Measurements from ENCODE around the gene BTBD16.

BTBD16 gene

DNA sequence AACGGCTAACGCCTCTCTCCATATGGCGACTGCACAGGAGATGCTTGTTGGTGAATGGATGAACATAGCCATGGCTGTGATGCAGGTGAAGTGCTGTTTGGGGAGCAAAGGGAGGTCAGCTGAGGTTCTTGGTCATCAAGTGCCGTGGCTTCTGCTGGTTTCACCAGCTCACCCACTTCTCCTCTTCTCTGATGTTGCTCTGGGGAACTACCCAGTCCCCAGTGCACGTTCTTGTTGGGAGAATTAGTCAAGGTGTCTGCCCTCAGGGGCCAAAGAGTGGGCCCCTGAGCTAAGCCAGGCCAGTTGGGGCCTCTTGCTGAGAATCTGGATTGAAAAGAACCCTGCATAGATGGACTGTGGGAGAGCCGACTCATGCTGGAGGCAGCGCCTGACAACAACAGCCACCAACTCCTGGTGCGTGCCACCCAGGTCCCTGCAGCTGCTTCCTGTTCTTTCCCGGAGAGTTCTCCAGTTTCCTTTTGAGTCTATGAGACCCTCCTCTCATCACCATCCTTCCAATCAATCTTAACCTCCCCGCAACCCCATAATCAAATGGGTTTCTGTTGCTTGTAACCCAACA lies 3.0 kb downstream of the BTBD16 start:
- DNase-seq (ENCODE audit: low spot score): no peak

DNA sequence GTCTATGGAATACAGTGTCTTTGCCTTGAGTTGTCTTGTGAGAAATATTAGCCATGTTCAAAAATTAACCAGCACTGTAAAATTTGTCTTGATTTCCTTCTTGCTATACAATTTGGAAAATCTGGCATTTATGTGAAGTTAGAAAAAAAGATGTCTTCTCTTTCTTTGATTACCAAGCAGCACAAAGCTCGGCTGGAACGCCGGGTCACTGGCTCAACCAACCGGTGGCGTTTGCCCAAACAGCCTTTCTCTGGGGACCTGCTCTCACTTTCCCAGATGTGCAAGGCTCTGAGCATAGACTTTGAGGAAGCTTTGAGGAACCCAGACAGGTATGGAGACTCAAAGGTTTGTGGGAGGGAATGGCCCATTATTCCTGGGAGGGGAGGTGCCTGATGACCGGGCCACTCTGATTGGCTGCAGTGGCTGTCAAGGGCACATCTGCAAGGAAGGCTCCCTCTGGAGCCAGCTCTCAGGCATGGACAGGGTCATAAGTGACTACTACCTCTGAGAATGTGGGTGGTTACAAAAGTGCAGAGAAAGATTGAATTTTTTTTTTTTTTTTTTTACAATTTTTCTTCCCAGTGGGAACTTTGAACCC lies 5.6 kb downstream of the BTBD16 start:
- DNase-seq (ENCODE audit: low spot score): no peak

DNA sequence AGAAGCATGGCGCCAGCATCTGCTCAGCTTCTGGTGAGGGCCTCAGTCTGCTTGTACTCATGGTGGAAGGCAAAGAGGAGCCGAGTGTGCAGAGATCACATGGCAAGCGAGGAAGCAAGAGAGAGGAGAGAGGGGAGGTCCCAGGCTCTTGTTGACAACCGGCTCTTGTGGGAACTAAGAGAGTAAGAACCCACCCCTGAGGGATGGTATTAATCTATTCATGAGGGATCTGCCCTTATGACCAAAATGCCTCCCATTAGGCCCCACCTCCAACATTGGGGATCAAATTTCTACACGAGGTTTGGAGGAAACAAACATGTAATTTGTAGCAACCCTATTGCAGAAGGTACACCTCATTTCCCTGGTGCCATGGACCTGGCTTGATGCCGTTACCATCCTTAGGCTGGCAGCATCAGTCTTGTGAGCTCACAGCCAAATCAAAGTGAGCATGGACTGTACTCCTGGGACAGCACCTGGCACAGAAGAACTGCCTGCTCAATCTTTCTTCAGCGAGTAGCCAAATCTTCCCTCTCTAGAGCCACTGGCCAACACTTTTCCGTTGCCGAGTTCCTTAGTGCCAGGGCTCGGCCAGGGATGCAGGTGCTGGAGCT lies 6.5 kb downstream of the BTBD16 start:
- DNase-seq (ENCODE audit: low spot score): no peak

DNA sequence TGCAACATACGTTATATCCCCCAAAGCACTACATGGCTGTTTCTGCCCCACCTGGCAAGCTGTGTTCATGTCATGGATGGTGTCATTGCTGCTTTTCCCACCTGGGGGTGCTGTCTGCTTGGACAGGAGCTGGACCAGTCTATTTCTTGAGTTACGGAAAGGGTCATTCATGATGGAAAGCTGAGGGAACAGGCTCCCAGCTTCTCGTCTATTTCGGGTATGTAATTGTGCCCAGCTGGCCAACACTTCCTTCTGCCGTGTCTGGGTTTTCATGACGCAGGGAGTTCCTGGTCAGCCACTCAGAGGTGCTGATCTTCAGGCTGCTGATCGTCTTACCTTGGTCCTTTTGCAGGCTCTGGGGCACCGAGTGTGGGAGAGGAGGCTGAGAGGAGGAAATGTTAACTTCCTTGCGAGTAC lies 8.6 kb downstream of the BTBD16 start:
- no peak for DNase-seq (ENCODE audit: low spot score)

DNA sequence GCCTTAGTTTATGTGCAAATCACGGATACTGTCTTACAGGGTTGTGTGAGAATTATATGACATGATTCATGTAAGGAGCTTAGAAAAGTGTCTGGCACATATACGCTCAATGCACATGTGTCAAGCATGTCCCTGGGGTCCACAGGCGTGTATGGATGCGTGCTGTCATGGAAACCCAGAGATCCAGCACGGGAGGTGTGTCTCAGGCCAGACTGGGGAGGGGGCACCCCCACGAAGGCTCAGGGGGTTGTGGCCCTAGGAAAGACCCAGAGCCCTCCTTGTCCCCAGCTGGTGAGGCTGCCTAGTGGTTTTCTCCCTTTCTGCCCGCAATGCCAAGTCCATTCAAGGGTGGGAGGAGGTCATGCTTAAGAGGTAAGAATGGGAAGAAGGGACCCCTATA lies 9.1 kb downstream of the BTBD16 start:
- DNase-seq (ENCODE audit: low spot score): no peak

DNA sequence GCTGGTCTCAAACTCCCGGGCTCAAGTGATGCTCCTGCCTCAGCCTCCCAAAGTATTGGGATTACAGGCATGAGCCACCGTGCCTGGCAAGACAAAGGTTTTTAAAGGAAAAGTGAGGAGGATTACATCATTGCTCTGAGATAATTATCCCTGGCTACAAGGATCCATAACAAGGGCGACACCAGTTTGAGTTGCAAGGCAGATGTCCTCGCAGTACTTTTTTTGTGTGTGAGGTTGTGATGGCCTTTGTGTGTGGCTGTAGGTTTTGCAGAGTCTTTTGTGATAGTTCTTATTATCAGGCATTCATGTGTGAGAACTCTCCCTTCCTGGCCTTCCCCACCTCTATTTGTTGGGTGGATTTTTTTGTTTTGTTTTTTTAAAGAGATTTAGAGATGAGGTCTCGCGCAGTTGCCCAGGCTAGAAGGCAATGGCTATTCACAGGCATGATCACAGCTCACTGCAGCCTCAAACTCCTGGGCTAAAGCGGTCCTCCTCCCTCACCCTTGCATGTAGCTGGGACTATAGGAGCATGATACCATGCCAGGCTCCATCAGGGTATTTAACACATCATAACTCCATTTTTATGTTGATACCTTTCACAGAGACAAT lies 10.0 kb downstream of the BTBD16 start:
- no peak for DNase-seq (ENCODE audit: low spot score)

DNA sequence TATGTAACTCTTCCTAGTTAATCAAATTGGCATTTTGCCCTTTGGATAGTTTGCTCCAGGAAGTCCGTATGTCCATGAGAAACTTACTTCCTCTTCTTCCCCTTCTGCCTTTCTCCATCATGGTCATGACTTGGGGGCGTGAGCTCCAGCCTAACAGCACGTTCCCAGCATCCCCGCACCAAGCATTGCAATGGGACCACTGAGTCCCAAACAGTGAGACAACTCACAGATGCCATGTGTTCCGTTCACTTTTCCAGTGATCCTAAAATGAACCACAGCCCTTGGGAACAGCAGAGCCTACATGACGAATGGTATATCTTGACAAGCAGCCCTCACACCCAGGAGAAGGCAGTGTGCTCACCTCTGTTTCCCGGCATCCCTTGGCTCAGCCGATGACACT lies 10.7 kb downstream of the BTBD16 start:
- no peak for DNase-seq (ENCODE audit: low spot score)

DNA sequence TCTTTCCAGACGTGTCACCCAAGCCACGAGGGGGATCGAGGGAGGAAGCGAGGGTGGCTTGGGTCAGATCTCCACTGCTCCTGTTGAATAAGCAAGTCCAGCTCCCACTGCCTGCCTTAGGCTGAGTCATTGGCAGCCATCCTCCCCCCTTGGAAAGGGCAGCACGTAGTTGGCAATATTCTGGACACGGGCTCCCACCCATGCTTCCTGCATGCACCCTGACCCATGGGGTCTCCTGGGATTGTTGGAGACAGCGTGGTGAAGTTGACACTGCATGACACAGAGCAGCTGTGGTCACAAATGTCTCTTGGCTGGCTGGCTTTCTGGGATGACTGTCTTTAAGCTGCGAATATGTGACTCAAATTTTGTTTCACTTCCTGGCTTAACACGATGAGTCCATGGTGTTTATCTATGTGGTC lies 11.2 kb downstream of the BTBD16 start:
- no peak for DNase-seq (ENCODE audit: low spot score)

DNA sequence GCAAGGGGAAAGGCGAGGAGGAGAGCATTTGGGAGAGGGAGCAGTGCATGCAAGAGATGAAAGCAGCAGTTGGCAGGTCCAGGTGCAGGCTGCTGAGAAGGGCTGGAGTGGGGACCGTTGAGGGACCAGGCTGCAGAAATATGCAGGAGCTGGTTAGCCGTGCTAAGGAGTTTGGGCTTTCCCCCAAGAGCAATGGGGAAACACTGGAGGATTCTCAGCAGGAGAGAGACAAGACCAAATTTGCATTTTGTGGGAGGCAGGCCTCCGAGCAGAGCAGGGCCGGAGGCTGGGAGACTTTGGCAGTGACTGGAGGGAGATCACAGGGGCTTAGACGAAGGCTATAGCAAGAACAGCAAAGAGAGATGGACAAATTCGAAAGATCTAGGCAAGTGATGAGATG lies 11.8 kb downstream of the BTBD16 start:
- no peak for DNase-seq (ENCODE audit: low spot score)

DNA sequence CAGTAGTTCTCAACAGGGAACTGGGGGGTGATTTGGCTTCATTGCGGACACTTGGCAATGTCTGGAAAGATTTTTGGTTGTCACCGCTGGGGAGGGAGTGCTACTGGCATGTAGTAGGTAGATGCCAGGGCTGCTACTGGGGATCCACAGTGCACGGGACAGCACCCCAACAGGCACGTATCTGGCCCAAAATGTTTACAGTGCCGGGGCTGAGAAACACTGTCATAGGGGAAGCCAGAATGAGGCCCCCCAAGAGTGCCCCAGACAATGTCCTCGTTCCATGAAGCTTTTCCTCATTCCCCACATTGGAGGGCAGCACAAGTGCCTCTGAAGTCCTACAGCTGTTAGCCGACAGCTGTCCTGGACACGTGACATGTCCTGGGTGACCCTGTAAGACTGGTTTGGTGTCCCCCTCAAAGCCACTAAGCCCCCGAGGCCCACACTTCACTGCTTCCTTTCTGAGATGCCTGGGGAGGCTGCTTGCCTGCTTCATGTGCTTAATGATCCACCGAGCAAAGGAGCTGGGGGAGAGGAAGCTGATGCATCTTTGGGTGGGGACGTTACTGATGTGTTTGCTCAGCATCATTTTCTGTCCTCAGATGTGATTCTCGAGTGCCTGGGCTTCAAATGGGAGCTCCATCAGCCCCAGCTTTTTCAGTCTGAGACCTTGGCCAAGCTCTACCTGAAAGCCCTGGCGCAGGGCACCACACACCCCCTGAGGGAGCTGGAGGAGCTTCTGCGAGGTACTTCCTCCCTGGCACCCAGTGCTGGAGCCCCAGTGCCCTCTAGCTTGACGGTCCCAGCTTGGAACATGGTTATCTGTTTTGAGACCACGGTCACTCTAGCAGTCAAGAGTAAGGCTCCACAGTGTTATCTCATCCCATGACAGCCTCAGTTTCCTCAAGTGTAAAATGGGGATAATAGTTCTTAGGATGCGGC lies 14.7 kb downstream of the BTBD16 start:
- no peak for DNase-seq (ENCODE audit: low spot score)

DNA sequence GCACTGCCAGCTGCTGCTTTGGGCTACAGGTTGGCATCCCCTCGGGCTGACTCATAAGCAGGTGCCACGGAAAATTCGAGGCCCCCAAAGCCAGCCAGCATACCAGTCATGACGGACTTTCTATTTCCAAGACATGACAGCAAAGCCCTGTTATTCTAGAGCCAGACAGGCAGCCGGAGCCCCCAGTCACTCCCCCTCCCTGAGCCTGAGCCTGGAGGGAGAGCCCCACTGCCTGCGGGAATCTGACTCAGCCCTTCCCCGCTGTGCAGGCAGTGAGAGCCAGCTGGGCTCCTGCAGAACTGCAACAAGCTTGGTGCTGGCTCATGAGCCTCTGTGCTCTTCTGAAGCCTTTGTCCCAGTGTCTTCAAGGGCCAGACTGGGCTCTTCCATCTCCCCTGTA lies 15.8 kb downstream of the BTBD16 start:
- no peak for DNase-seq (ENCODE audit: low spot score)

DNA sequence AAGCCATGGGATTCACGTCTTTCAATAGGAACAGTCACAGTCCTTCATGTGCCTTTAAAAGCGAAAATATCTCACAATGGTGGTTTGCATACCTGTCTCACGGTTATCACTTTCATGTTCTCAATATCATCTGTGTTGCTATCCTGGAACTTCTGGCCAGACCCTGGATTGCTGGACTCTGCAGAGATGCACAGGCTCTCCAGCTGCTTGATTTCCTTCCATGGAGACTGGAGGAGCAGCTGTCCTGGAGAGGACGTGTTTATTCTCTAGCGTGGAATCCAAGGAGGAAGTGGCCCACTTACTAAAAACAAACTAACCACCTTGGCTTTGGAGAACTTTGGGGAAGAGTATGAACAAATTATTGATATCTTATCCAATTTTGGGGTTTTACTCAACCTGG lies 16.5 kb downstream of the BTBD16 start:
- no peak for DNase-seq (ENCODE audit: low spot score)

DNA sequence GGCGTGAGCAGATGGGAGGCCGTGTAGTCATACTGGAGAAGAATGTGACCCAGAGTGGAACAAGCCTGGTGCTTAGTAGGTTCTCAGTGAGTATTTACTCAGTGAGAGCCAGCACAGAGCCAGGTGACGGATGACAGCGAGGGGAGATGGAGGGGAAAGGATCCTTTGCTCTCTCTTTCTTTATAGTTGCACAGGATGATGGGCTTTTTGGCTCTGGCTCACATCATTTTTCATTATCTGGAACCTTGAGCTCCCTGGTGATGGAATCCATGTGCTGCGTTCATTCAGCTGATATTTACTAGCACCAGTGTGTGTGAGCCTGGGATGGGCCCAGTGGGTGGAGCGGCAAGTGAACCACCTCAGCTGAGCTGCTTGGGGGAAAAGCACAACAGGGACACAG lies 17.2 kb downstream of the BTBD16 start:
- DNase-seq (ENCODE audit: low spot score): no peak

DNA sequence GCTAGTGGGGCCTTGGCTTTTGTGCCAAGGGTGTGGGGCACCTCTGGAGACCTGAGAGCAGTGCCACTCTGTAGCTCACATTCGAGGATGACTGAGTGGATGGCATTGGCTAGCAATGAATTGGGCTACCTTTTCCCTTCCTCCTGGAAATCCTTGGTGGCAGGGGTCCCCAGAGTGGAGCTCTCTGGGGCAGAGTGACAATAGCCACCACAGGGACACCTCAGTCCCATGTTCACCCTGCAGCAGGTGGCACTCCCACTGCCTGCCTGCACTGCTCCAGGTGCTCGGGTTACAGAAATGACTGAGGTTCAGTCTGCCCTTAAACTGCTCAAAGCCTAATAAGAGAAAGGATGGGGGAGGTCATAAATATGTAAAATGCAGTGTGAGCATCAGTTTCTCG lies 17.8 kb downstream of the BTBD16 start:
- DNase-seq (ENCODE audit: low spot score): no peak

DNA sequence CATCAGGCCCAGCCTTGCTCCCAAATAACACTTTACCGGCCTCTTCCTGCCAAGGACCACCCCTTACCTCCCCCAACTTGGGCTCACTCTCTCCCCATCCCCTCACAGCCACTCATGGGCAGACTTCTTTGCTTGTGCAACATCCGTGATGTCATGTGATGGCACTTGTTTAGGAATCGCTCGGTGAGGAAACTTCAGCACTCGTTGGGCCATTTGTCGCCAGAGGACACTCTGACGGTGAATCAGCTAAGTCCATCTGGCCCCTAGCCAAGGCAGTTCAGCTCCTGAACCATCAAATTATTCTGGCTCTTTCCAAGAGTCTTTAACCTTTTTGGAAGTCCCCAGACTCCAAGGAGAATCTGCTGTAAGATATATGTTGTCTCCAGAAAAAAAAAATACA lies 19.2 kb downstream of the BTBD16 start:
- no peak for DNase-seq (ENCODE audit: low spot score)

DNA sequence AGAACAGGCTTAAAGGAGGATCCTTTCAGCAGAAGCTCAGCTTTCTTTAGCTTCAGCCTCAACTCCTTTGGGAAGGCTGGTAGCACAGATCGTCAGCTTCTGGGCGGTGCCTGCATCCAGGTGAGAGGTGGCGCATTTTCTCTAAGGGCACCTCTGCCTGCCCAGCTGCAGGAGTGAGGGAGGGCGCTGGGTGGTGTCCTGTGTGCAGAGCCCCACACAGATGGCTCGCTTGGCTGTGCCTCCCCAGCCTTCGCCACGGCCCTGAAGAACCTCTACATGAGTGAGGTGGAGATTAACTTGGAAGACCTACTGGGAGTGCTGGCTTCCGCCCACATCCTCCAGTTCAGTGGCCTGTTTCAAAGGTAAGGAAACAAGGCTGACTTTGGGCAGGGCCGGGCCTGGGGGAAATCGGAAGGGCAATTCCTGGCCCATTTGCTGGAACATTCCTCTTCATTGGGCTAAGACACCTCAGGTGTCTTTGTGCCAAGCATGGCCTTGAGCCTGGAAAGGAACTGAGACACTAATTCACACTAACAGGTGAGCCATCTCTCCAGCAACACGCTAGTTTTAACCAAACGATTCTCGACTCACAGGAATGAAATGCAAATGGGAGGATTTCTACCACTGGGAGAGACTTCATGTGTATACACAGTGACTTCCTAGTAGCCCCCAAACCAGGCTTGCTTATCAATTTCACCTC lies 19.9 kb downstream of the BTBD16 start:
- no peak for DNase-seq (ENCODE audit: low spot score)

DNA sequence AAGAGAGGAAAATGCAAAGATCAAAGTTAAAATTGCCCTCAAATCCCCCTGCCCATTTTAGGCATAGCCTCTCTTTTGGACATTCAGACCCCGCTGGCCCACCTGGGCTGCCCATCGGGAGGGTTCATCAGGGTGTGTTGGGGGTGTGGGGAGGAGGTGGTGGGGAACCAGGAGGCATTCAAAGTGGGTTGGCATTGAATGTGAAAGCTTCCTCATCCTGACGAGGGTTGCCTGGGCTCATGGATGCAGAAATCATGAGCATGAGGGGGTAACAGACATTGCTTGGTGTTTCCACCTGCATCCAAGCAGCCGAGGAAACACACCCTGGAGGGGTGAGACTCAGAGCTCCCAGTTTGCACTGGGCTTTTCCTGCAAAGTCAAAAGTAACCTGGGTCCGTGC lies 20.6 kb downstream of the BTBD16 start:
- DNase-seq (ENCODE audit: low spot score): no peak

DNA sequence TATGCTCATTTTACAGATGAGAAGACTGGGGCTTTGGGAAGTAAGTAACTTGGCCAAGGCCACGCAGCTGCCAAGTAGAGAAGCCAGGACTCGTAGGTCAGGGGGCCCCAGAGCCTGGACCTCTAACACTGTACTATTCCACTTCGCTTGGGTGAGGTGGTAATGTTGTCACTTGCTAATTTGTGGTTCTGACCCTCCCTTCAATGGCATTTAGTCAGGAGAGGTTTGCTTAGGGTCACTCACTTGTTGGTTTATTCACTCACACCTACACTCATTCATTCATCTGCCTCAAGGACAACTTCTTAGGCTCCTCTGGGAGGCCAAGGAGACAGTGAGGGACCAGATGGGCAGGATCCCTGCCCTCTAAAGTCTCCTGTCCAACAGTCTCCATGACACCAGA lies 21.3 kb downstream of the BTBD16 start:
- DNase-seq (ENCODE audit: low spot score): no peak

DNA sequence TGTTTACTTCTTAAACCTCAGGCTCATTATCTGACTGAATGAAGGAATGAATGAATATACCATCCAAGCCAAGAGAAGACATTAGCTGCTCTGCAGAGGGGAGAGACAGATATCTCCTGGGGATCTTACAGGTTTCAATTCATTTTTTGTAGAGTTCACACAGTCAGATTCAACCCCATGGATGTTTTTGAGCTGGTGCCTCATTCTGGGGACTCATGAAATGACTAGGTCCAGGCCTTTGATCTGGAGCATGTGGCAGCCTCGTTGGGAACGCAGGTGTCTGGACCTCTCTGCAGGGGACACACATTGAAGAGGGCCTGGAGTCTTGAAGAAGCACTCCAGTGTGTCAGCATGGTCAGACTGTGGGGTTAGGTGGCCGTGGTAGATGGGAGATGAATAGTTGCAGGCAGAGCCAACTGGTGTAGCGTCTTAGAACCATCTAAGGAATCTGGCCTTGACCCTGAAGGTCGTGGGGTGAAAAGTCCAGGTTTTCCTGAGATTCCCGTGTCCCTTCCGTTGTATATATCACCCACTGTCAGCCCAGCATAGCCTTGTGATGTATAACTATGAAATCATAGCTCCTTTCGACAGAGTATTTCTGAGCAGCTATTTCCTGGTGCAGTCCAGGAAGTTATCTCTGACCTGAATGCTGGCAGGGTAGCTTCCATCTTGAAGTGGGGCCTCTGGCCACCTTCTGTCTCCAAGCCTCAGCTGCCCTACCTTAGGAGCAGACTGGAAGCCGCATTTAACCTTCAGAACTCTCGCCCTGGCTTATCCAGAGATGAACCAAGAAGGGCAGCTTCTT lies 22.3 kb downstream of the BTBD16 start:
- DNase-seq (ENCODE audit: low spot score): no peak

DNA sequence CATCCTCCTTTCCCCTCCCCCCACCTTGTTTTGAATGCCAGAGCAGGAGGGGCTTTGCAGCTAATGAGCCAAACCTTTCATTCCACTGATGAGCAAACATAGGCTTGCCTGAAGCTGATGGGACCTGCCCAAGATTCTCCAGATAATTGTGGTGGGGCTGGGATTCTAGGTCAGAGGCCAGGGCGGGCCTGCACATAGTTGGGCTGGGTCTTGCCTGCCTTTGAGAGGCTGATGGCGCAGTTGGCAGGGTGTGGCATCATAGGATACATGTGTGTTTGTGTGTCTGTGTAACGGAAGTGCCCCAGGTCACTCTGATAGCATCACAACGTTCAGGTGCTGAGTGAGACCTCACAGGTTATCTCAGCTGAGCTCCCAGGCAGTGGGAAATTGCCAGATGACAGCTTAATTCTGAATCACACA lies 22.9 kb downstream of the BTBD16 start:
- DNase-seq (ENCODE audit: low spot score): no peak

All from hematopoietic multipotent progenitor cell treated with erythropoietin and hydrocortisone succinate and interleukin-3 and kit ligand, for 15 days (in vitro differentiated cells).